ENCODE results near the gene ADGRF5. TPM values are rescaled to one million over a fixed set of nuclear protein-coding genes. Genes with fewer than 3 reads are reported as not detected.
"Not testable (repeated sequence)": the region's sequence is repeated elsewhere in the genome, so short reads cannot be mapped to it uniquely, and the experiment has no call there.

The ADGRF5 gene
- total RNA-seq, 2 donors from 2014 or later: not detected

DNA sequence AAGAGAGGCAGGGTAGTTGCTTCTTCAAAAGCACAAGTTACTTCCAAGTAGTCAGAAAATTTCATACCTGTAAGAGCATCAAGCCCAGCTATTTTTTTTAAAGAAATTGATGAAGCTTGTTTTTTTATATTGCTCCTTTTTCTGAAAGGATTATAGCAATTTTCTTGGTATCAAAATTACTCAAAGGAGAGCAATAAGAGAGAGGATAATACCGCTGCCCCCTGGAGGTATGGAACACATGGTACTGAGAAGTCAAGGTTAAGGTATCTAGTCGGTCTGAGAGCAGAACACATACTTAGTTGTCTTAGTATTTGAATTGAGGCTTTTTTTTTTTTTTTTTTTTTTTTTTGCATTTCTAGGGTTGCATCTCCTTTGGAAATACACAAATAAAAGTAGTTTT, 59.4 kb downstream of the ADGRF5 start:
- no peaks in the 10 kb centered on the region for H3K36me3 Mint-ChIP-seq (ENCODE audit: low read depth)
- H3K4me1 Mint-ChIP-seq: peaks cover 2% of the 10 kb centered on the region
- peaks cover 33% of the 10 kb centered on the region for H3K27me3 Mint-ChIP-seq
- no peak for ATAC-seq
- no peak overlapping the region for H3K4me3 Mint-ChIP-seq
- no peak overlapping the region for H3K27ac Mint-ChIP-seq
- H3K9me3 ChIP-seq (ENCODE audit: control insufficient read depth, low read length, poor library complexity, severe bottlenecking): no peaks in the 10 kb centered on the region
- no peak for DNase-seq

GRCh38 chr6:46855966-46856365, 65.8 kb downstream of the ADGRF5 start:
- peaks cover 27% of the 10 kb centered on the region for H3K27me3 Mint-ChIP-seq
- not testable (repeated sequence) for H3K4me1 Mint-ChIP-seq; H3K9me3 ChIP-seq (ENCODE audit: control insufficient read depth, low read length, poor library complexity, severe bottlenecking); H3K4me3 Mint-ChIP-seq; H3K27ac Mint-ChIP-seq; ATAC-seq; H3K36me3 Mint-ChIP-seq (ENCODE audit: low read depth)
- DNase-seq: peak in 1 of 3 donors; percentile 13

GRCh38 chr6:46851576-46851975, 70.2 kb downstream of the ADGRF5 start:
- ATAC-seq; DNase-seq; H3K9me3 ChIP-seq (ENCODE audit: control insufficient read depth, low read length, poor library complexity, severe bottlenecking); H3K36me3 Mint-ChIP-seq (ENCODE audit: low read depth); H3K27ac Mint-ChIP-seq; H3K4me3 Mint-ChIP-seq: not testable (repeated sequence)
- Mint-ChIP-seq H3K4me1 (peaks cover 11% of the 10 kb centered on the region), H3K27me3 (peaks cover 49% of the 10 kb centered on the region)

DNA sequence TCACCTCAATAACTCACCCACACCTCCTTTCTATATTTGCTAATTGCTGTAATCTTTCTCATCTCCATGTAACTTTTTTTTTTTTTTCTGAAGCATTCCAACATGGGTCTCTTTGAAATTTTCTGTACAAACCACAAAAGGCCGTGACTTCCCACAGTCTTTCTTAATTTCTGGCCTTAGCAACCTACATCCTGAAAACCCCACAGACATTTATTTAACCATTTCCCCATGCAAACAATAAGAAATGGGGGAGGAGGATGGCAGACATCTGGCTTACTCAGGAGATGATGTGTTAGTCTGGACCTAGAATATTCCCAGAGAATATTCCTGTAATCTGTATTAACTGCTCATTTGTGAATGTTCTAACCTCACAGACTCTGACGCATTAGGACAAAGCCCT, 70.9 kb downstream of the ADGRF5 start:
- no peaks in the 10 kb centered on the region for H3K9me3 ChIP-seq (ENCODE audit: control insufficient read depth, low read length, poor library complexity, severe bottlenecking)
- Mint-ChIP-seq H3K27ac (no peak overlapping the region), H3K4me3 (no peak overlapping the region), H3K27me3 (peaks cover 49% of the 10 kb centered on the region), H3K36me3 (ENCODE audit: low read depth) (peaks cover 7% of the 10 kb centered on the region), H3K4me1 (peaks cover 11% of the 10 kb centered on the region)
- no peak for ATAC-seq
- DNase-seq: no peak

DNA sequence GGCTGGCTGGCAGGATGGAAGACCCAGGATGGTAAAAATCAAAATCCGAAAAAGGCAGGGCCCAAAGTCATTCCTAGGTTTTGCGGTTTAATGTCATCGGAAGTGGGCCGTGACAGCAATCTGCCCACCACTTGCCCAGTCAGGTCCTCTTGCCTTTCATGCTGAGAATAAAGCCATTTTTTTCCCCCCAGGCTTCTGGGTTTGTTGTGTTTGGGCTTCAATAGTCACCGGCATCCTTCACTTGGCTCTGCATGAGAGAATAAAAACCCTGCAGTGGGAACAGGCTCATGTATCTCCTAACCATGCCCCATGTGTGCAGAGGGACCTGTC, 72.4 kb downstream of the ADGRF5 start:
- DNase-seq (no peak), ATAC-seq (no peak)
- peaks cover 53% of the 10 kb centered on the region for H3K27me3 Mint-ChIP-seq
- H3K36me3 Mint-ChIP-seq (ENCODE audit: low read depth): peaks cover 7% of the 10 kb centered on the region
- no peaks in the 10 kb centered on the region for H3K9me3 ChIP-seq (ENCODE audit: control insufficient read depth, low read length, poor library complexity, severe bottlenecking)
- H3K27ac Mint-ChIP-seq: no peak overlapping the region
- peaks cover 11% of the 10 kb centered on the region for H3K4me1 Mint-ChIP-seq
- no peak overlapping the region for H3K4me3 Mint-ChIP-seq

- peaks cover 7% of the 10 kb centered on the region for H3K36me3 Mint-ChIP-seq (ENCODE audit: low read depth)
- H3K27me3 Mint-ChIP-seq: peaks cover 48% of the 10 kb centered on the region
- peak overlapping the region; percentile 68 for H3K4me3 Mint-ChIP-seq
- DNase-seq: peak; percentile 25 to 46 (median 25)
- no peak overlapping the region for H3K27ac Mint-ChIP-seq
- ATAC-seq: peak; percentile 71
- no peaks in the 10 kb centered on the region for H3K9me3 ChIP-seq (ENCODE audit: control insufficient read depth, low read length, poor library complexity, severe bottlenecking)
- peaks cover 11% of the 10 kb centered on the region for H3K4me1 Mint-ChIP-seq
Observed at GRCh38 chr6:46848684-46849360, 72.9 kb downstream of the ADGRF5 start.

GRCh38 chr6:46845126-46845525, 76.6 kb downstream of the ADGRF5 start:
- Mint-ChIP-seq H3K4me3 (no peak overlapping the region), H3K36me3 (ENCODE audit: low read depth) (peaks cover 7% of the 10 kb centered on the region), H3K27me3 (peaks cover 27% of the 10 kb centered on the region), H3K27ac (no peak overlapping the region), H3K4me1 (peaks cover 9% of the 10 kb centered on the region)
- H3K9me3 ChIP-seq (ENCODE audit: control insufficient read depth, low read length, poor library complexity, severe bottlenecking): no peaks in the 10 kb centered on the region
- ATAC-seq: no peak
- no peak for DNase-seq

GRCh38 chr6:46842252-46842846, 79.4 kb downstream of the ADGRF5 start:
- not testable (repeated sequence) for DNase-seq; H3K36me3 Mint-ChIP-seq (ENCODE audit: low read depth); H3K27me3 Mint-ChIP-seq; H3K4me3 Mint-ChIP-seq; H3K27ac Mint-ChIP-seq; H3K4me1 Mint-ChIP-seq; ATAC-seq; H3K9me3 ChIP-seq (ENCODE audit: control insufficient read depth, low read length, poor library complexity, severe bottlenecking)

GRCh38 chr6:46838033-46838432, 83.7 kb downstream of the ADGRF5 start:
- Mint-ChIP-seq H3K4me1 (no peaks in the 10 kb centered on the region), H3K27me3 (peaks cover 18% of the 10 kb centered on the region), H3K36me3 (ENCODE audit: low read depth) (no peaks in the 10 kb centered on the region), H3K4me3 (no peak overlapping the region), H3K27ac (no peak overlapping the region)
- H3K9me3 ChIP-seq (ENCODE audit: control insufficient read depth, low read length, poor library complexity, severe bottlenecking): no peaks in the 10 kb centered on the region
- DNase-seq: no peak
- ATAC-seq: no peak

DNA sequence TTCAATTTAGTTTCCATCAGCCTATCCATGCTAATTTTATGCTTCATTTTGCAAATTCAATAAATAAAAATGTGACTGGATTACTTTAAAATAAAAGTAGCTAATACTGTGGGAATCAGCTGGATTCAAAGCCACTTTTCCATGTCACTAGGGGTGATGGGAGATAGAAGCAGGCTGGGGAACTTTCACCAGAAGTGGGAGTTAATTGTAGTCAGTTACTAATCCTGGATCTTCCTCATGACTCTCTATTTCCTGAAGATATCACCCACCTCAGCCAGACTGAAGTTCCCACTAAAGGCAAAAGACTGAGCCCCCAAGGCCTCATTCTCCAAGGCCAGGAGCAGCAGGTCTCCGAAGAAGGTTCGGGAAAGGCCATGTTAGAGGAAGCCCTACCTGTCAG, 86.7 kb downstream of the ADGRF5 start:
- not testable (repeated sequence) for ATAC-seq; DNase-seq; H3K4me3 Mint-ChIP-seq; H3K27ac Mint-ChIP-seq; H3K4me1 Mint-ChIP-seq; H3K36me3 Mint-ChIP-seq (ENCODE audit: low read depth); H3K9me3 ChIP-seq (ENCODE audit: control insufficient read depth, low read length, poor library complexity, severe bottlenecking)
- peaks cover 28% of the 10 kb centered on the region for H3K27me3 Mint-ChIP-seq

- DNase-seq; H3K4me3 Mint-ChIP-seq; H3K27ac Mint-ChIP-seq; H3K9me3 ChIP-seq (ENCODE audit: control insufficient read depth, low read length, poor library complexity, severe bottlenecking); H3K36me3 Mint-ChIP-seq (ENCODE audit: low read depth); ATAC-seq; H3K4me1 Mint-ChIP-seq: not testable (repeated sequence)
- peaks cover 32% of the 10 kb centered on the region for H3K27me3 Mint-ChIP-seq
Observed at GRCh38 chr6:46834257-46834916, 87.4 kb downstream of the ADGRF5 start.

DNA sequence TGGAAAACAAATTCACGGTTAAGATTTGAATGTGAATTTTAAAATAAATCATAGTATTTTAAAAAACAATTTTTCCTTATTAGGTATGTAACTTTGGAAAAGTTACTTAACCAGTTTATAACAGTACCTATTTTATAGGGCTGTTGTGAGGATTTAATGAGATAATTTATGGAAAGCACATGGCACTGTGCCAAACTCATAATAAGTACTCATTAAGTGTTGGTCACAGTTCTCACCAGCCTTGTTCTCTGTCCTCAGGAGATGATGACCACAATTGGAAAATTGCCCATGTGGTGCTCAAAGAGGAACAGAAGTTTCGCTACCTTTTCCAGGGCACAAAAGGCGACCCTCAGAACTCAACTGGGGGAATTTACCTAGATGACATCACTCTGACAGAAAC, 88.9 kb downstream of the ADGRF5 start:
- H3K4me3 Mint-ChIP-seq: no peak overlapping the region
- no peaks in the 10 kb centered on the region for H3K9me3 ChIP-seq (ENCODE audit: control insufficient read depth, low read length, poor library complexity, severe bottlenecking)

GRCh38 chr6:46828939-46829338, 92.8 kb downstream of the ADGRF5 start:
- H3K9me3 ChIP-seq (ENCODE audit: control insufficient read depth, low read length, poor library complexity, severe bottlenecking): no peaks in the 10 kb centered on the region
- ATAC-seq (no peak), DNase-seq (no peak)
- no peaks in the 10 kb centered on the region for H3K36me3 Mint-ChIP-seq (ENCODE audit: low read depth)
- peaks cover 33% of the 10 kb centered on the region for H3K27me3 Mint-ChIP-seq
- H3K4me3 Mint-ChIP-seq: no peak overlapping the region
- H3K27ac Mint-ChIP-seq: no peak overlapping the region
- H3K4me1 Mint-ChIP-seq: no peaks in the 10 kb centered on the region

More for the DNA sequence above, 88.9 kb downstream of the ADGRF5 start:
- no peak for ATAC-seq
- DNase-seq: no peak
- Mint-ChIP-seq H3K27me3 (peaks cover 44% of the 10 kb centered on the region), H3K27ac (no peak overlapping the region), H3K4me1 (no peaks in the 10 kb centered on the region), H3K36me3 (ENCODE audit: low read depth) (no peaks in the 10 kb centered on the region)

DNA sequence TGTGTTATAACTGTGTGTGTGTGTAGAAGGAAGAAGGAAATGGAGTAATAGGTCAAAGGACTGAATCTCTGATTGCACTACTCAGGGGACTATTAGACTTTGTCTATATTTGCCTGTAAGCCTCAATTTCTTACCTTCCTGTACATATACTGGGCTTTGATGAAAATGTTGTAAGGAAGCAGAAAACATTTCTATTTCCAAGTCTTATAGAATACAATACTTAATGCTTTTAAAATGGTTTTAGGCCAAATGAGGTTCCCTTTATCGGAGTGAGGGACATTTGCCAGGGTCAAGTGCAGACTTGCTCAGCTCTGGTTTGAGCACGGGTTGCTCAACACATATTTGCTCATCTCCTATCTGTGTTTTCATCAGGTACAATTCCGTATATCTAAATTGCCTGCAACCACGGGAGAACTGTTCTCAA, 100.3 kb downstream of the ADGRF5 start:
- ATAC-seq (no peak), DNase-seq (no peak)
- H3K9me3 ChIP-seq (ENCODE audit: control insufficient read depth, low read length, poor library complexity, severe bottlenecking): no peaks in the 10 kb centered on the region
- H3K36me3 Mint-ChIP-seq (ENCODE audit: low read depth): no peaks in the 10 kb centered on the region
- no peaks in the 10 kb centered on the region for H3K4me1 Mint-ChIP-seq
- H3K4me3 Mint-ChIP-seq: no peak overlapping the region
- peaks cover 36% of the 10 kb centered on the region for H3K27me3 Mint-ChIP-seq
- no peak overlapping the region for H3K27ac Mint-ChIP-seq

Measured in T-helper 17 cell (primary cell).